Cardiac muscle cell (in vitro differentiated cells and primary cell): ENCODE data around the gene STX3. TPM values are rescaled to one million over a fixed set of nuclear protein-coding genes. Genes with fewer than 3 reads are reported as not detected.

Experiments used
- DNase-seq, 2 donors: peaks; one replicate each; pipeline versions ENCODE4 v3.0.0 to v3.0.0-alpha.2; 2010 to 2017; ENCODE audit warnings: low read depth in 1 of 2, low spot score in 1 of 2
- H3K27ac ChIP-seq: fragments of 200-600 bp; sonication (generic); 2 replicates; pipeline ENCODE4 v1.5.1; 2016
- H3K27me3 ChIP-seq: fragments of 200-600 bp; sonication (generic); 2 replicates; pipeline ENCODE4 v1.6.0; 2016; ENCODE audit warnings: control low read depth
- H3K36me3 ChIP-seq: fragments of 200-600 bp; sonication (generic); 2 replicates; pipeline ENCODE4 v1.5.1; 2016; ENCODE audit warnings: control low read depth
- H3K4me1 ChIP-seq: fragments of 200-600 bp; sonication (generic); 2 replicates; pipeline ENCODE4 v1.8.1; 2017; ENCODE audit warnings: low read depth, mild to moderate bottlenecking, mixed run types
- H3K4me3 ChIP-seq: fragments of 200-600 bp; sonication (generic); 2 replicates; pipeline ENCODE4 v1.5.1; 2016; ENCODE audit warnings: mild to moderate bottlenecking
- H3K9me3 ChIP-seq: fragments of 200-600 bp; sonication (generic); 2 replicates; pipeline ENCODE4 v1.5.1; 2017; ENCODE audit warnings: low read depth, mild to moderate bottlenecking, control low read depth
- polyA plus RNA-seq: library from polyadenylated mRNA; unstranded; fragments of >200 nt; fragmentation: Nextera tagmentation; extraction: Ambion mirVana; gene quantifications from 2 replicates; pipeline ENCODE4 v1.2.1, GENCODE V29; 2016
- total RNA-seq: library from RNA; depleted of rRNA; stranded (reverse); fragments of >200 nt; gene quantifications from 2 replicates; pipeline ENCODE4 v1.2.3, GENCODE V29; 2016
- TF ChIP-seq, protein P1 (sequence below): IDR thresholded peaks from 2 replicates; pipeline ENCODE4 v1.5.1; 2012; ENCODE audit warnings: low read depth, mild to moderate bottlenecking, low read length

STX3 gene
- total and polyA plus RNA-seq, 2 experiments from 2014 or later, result 21.7 to 32.5 TPM

DNA sequence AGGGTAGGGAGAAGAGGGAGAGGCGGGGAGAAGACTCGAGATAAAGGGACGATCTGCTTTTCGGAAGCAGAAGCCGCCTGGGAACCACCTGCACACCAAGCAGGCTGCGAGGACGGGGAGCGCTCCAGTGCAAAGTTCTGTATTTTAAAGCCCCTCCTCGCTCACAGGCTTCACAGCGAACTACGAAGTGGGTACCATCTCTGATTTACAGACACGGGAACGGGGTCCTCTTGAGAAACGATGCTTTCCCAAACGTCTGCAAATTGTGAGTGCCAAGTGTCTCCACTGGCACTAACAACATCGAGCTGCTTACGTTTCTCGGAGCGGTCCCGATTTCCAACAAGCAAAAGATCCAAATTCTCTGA is 700 bp upstream of the STX3 start:
- TF ChIP-seq, protein P1, sequence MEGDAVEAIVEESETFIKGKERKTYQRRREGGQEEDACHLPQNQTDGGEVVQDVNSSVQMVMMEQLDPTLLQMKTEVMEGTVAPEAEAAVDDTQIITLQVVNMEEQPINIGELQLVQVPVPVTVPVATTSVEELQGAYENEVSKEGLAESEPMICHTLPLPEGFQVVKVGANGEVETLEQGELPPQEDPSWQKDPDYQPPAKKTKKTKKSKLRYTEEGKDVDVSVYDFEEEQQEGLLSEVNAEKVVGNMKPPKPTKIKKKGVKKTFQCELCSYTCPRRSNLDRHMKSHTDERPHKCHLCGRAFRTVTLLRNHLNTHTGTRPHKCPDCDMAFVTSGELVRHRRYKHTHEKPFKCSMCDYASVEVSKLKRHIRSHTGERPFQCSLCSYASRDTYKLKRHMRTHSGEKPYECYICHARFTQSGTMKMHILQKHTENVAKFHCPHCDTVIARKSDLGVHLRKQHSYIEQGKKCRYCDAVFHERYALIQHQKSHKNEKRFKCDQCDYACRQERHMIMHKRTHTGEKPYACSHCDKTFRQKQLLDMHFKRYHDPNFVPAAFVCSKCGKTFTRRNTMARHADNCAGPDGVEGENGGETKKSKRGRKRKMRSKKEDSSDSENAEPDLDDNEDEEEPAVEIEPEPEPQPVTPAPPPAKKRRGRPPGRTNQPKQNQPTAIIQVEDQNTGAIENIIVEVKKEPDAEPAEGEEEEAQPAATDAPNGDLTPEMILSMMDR, result no peak

DNA sequence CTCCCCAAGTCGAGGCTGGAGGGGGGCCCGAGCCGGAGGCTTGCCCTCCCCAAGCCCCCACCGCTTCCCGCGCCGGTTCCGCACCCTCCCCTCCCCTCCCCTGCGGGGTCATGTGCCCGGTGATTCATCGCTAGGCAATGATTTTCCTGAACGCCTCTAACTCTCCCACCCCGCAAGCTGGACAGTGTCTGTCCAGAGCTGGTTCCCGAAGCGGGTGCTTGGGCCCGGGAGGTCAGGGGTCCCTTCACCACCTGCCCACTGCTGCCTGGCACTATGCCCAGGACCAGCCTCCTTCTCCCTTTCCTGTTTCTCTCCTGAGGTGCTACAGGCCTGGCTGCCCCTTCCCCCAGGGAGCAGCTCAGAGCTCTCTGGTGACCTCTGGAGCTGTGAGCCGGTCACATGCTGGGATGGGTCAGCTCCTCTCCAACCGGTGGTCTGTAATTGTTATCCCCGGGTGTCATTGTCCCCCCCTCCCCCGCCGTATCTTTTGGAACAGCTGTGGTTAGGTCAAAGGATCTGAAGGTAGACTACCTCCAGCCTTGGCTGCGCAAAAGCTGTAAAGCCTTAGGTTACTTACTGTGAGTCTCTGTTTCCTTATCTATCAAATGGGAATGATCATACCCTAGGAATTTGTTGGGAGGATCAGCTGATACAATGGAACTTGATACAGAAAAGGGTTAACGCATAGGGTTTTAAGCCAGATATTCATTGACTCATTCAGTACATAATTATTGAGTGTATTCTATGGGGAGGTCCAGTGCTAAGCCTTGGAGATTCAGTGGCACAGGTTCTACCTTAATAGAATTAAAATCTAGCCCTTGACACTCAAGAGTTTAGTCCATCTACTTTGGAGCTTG is 753 bp downstream of the STX3 start:
- Histone ChIP-seq H3K36me3 (no peaks in the 10 kb centered on the region), H3K4me3 (peak overlapping the region; percentile 65), H3K9me3 (no peaks in the 10 kb centered on the region), H3K27me3 (no peaks in the 10 kb centered on the region), H3K4me1 (no peaks in the 10 kb centered on the region), H3K27ac (peak overlapping the region; percentile 87)
- peak; percentile 55 to 80 for DNase-seq
- TF ChIP-seq, protein P1, result no peak

More for the DNA sequence above, 700 bp upstream of the STX3 start:
- Histone ChIP-seq H3K27me3 (no peaks in the 10 kb centered on the region), H3K9me3 (no peaks in the 10 kb centered on the region), H3K36me3 (no peaks in the 10 kb centered on the region), H3K4me3 (peak overlapping the region; percentile 65), H3K4me1 (no peaks in the 10 kb centered on the region), H3K27ac (peak overlapping the region; percentile 87)
- peak in 1 of 2 donors; percentile 42 for DNase-seq

DNA sequence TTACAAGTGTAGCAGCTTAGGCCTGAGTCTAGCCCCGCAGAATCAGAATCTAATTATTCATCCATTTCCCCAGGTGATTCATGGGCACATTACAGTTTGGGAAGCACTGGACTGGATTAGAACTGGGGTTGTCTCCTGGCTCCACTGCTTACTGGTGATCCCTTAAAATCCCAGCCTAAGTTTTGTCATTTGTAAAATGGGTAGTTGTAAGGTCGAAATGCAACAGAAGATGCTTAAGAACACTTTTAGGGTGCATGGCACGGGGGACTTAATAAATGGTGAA is 1.3 kb downstream of the STX3 start:
- DNase-seq, result no peak
- Histone ChIP-seq H3K9me3 (no peaks in the 10 kb centered on the region), H3K4me3 (no peak overlapping the region), H3K27ac (peak overlapping the region; percentile 87), H3K27me3 (no peaks in the 10 kb centered on the region), H3K36me3 (no peaks in the 10 kb centered on the region), H3K4me1 (no peaks in the 10 kb centered on the region)
- TF ChIP-seq, protein P1, result no peak

DNA sequence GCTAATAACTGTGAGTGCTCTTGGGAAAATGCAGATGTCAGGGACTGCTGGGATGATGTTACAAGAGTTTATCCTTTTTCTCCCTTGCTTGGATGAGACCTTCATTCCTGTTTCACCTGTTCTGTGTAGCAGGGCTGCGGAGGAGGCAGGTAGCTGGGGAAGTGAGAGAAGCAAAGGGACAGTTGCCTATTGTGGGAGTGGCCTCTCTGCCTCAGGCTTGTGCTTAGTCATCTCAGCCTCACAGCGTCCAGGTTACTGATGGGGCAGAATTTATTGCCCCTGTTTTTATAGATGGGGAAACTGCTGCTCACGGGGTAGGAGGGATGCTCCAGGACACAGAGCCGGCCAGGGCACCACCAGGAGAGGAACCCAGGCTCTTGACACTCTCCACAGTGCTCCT is 1.7 kb downstream of the STX3 start:
- no peaks in the 10 kb centered on the region for H3K4me1 ChIP-seq
- no peaks in the 10 kb centered on the region for H3K27me3 ChIP-seq
- no peak for DNase-seq
- H3K36me3 ChIP-seq, result no peaks in the 10 kb centered on the region
- no peak overlapping the region for H3K4me3 ChIP-seq
- no peaks in the 10 kb centered on the region for H3K9me3 ChIP-seq
- TF ChIP-seq, protein P1, result no peak
- no peak overlapping the region for H3K27ac ChIP-seq

DNA sequence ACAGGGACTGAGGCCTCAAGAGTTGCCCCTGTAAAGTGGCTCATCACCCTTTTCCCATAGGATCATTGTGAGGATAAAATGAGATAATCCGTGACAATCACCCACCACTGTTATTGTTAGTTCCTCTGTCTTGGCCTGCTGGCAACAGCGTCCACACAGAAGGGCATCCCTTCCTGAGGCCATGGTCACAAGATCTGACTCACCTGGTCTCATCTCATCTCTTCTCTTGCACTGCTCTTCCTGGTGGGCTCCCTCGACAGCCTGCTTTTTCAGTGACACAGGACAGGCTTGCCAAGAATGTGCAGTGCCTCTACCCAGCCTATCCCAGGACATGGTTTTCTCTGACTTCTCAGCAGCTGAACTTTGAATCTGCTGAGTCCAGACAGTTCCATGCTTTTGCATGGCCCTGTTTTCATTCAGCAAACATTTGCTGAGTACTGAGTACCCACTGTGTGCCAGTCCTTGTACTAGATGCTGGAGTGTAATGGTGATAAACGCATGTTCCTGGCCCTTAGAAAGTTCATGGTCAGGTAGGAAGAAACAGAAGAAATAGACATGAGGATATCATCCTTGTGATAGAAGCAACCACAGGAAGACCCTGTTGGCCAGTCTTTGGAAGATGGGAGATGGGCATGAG is 3.3 kb downstream of the STX3 start:
- no peak for DNase-seq
- TF ChIP-seq, protein P1, result no peak
- Histone ChIP-seq H3K4me3 (no peak overlapping the region), H3K4me1 (no peaks in the 10 kb centered on the region), H3K36me3 (no peaks in the 10 kb centered on the region), H3K27ac (no peak overlapping the region), H3K9me3 (no peaks in the 10 kb centered on the region), H3K27me3 (no peaks in the 10 kb centered on the region)
